Tibial nerve (tissue), 4 donors: ENCODE results near the gene UBASH3B.

Experiments used
- EP300 ChIP-seq, 2 donors: sonication (generic); formaldehyde crosslinking; IDR thresholded peaks; one replicate each; pipeline ENCODE4 v1.6.1; 2017; ENCODE audit warnings: antibody characterized with exemption in 2 of 2, mild to moderate bottlenecking in 1 of 2
- POLR2A ChIP-seq, 2 donors: fragments of 450-650 bp; IDR thresholded peaks; one replicate each; pipeline ENCODE4 v1.6.1; 2017; ENCODE audit warnings: antibody characterized with exemption in 2 of 2, mild to moderate bottlenecking in 2 of 2, moderate library complexity in 2 of 2
- TF ChIP-seq, protein P1 (sequence below), 5 experiments: fragments of 200-600 bp in 3 of 5; fragments of 450-650 bp in 2 of 5; sonication (generic) in 3 of 5; IDR thresholded peaks; one replicate each; pipeline ENCODE4 v1.5.1; 2016 to 2019; ENCODE audit warnings: antibody characterized with exemption in 5 of 5, mild to moderate bottlenecking in 3 of 5, moderate library complexity in 2 of 5

DNA sequence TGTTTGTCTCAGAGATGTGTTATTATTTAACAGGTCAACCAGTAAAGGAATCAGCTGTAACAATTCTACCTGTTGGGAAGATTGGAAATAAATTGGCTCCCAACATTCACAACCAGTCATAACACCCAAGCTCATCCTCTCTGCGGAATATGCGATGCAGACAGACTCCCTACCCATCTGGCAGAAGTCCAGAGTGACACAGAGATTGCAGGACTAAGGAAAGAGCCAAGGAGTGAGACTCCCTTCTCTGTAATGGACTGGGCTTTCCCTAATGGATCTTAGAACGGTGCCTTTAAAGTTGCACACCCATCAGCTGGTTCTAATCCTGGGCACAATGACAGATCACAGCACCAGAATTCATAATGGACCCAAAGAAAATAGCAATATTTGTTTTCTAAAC, 27.8 kb upstream of the UBASH3B start:
- TF ChIP-seq, protein P1, sequence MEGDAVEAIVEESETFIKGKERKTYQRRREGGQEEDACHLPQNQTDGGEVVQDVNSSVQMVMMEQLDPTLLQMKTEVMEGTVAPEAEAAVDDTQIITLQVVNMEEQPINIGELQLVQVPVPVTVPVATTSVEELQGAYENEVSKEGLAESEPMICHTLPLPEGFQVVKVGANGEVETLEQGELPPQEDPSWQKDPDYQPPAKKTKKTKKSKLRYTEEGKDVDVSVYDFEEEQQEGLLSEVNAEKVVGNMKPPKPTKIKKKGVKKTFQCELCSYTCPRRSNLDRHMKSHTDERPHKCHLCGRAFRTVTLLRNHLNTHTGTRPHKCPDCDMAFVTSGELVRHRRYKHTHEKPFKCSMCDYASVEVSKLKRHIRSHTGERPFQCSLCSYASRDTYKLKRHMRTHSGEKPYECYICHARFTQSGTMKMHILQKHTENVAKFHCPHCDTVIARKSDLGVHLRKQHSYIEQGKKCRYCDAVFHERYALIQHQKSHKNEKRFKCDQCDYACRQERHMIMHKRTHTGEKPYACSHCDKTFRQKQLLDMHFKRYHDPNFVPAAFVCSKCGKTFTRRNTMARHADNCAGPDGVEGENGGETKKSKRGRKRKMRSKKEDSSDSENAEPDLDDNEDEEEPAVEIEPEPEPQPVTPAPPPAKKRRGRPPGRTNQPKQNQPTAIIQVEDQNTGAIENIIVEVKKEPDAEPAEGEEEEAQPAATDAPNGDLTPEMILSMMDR (IDR thresholded peaks at IDR 0.05) = no peak
- TF ChIP-seq POLR2A (IDR thresholded peaks at IDR 0.05) = no peak
- no peak for TF ChIP-seq EP300 (IDR thresholded peaks at IDR 0.05)
